Retina (tissue), 1 donor: ENCODE results near the gene USP24.
"Not testable (repeated sequence)": the region's sequence is repeated elsewhere in the genome, so short reads cannot be mapped to it uniquely, and the experiment has no call there.

Experiments used
- DNase-seq: peaks from one replicate; pipeline ENCODE4 v3.0.0-alpha.2; 2016

Gene USP24

DNA sequence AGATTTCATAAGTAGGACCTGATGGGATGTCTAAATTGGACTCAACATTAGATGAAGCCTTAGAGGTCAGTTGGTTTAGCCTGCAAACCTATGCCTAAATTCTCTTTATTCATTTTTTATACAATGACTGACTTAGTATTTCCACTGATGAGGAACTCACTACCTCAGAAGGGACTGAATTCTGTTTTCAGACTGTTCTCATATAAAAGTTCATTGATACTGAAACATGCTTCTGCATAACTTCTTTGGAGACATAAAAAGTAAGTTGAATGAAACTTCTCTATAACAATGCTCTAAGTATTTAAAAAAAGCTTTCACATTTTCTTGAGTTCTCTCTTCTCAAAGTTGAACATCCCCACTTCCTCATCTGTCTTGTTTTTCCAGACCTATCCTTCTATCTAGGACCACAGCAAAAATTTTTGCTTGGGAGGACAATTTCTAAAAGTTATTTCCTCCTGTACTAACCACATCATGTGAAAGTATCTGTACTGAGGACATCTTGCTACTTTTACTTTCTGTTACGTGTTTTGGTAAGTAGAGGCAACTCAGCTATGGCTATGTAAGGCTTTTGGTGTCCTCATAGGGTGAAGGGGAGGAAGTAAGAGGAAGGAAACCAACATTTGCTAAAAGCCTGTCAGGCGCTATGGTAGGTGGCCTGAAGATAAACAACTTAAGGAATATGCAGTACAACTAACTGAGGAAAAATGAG is 64.1 kb downstream of the USP24 start:
- no peak for DNase-seq

DNA sequence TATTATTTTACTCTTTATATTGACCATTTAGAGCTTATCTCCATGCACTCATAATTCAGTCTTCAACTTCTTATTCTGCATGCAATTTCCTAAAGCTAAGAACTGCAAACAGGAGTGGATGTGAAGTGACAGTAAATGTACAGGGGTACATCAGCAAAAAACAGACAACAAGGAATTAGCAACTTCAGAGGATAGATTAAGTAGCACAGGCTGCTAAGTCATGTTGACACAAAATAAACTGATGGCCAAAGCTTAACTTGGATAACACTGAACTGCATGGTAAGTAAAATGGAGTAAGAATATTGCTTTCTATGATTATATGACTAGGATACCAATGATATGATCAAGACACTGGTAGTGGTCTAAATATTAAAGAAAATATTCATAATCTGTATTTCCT is 66.5 kb downstream of the USP24 start:
- DNase-seq, result no peak

DNA sequence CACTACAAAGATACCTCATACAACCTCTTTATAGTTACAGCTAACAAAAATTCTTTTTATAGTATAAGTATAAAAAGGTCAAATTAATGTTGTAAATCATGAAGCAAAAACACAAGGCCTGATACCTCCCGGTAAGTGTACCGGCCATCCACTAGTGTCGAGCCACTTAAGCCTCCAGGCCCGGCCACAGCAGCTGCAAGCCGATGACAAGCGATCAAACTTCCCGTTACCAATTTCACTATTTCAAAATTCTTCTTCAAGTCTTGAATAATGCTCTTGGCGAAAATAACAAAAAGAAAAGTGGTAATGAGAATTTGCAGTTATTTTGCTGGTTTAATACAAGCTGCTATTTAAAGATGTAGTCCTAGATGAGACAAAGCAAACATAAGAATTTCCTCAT is 67.6 kb downstream of the USP24 start:
- DNase-seq, result no peak

DNA sequence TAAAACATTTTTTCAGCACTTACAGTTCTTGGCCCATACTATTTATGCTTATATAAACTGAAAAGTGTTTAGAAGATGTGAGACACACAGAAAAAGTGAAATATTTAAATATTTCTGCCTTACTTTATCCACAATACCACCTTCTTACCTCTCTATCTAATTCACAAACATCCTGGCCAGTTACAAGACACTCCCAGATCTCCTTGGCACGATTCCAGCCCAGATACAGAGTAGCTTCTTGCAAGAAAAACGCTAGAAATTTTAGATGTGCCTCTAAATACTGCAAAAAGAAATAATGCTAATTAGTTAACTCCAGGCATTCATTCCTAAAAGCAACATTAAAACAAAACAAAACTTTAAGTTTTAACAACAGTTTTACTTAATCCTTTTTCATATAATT is 68.4 kb downstream of the USP24 start:
- DNase-seq, result no peak

DNA sequence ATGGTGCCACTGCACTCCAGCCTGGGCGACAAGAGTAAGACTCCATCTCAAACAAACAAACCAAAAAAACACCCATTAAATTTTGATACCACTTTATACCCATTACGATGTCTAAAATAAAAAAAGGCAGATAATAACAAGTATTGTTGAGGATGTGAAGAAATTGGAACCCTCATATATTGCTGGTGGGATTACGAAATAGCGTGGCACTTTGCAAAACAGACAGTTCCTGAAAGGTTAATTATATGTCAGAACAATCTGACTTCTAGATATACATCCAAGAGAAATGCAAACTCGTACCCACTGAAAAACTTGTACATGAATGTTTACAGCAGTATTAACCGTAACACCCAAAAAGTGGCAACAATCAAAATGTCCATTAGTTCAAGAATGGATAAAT is 70.3 kb downstream of the USP24 start:
- no peak for DNase-seq

DNA sequence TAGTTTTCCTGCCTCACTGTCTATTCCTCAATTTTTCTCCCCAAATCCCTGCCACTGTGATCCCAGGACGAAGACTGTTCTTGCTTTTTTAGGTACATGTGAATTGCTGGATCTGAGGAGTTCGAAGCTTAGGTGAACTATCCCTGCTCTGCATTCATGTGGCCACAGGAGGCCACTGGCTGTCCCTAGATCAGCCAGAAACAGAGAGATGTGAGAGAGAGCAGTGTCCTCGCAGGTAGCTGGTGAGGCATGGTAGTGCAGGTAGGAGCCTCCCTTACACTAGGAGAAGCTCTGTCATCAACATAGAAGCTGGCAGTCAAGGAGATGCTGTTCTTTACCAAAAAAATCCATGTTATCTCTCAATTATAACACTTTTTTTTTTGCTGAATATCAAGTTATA is 71.5 kb downstream of the USP24 start:
- DNase-seq, result no peak

DNA sequence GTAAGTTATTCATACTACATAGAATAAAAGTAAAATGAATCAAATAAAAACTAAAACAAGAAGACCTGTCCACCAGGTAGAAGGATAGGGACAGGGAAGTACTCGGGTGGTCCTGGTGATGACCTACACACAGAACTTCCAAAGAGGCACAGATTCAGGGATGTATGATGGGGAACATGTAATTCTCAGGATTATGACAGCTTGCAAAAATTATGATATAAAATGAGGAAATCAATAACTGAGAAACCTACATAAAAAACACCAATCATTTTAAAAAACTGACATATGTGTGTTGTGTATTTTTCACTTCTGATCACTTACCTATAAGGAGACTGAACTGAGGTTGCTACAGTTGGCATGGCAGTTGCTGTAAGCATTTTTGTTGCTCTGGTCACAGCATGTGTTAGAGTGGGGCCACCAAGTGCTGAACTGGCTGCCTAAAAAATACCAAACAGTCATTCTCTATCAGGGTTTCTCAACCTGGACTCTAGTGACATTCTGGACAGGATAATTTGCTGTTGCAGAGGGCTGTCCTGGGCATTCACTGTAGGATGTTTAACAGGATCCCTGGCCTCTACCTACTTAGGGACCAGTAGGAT is 73.8 kb downstream of the USP24 start:
- DNase-seq, result no peak

DNA sequence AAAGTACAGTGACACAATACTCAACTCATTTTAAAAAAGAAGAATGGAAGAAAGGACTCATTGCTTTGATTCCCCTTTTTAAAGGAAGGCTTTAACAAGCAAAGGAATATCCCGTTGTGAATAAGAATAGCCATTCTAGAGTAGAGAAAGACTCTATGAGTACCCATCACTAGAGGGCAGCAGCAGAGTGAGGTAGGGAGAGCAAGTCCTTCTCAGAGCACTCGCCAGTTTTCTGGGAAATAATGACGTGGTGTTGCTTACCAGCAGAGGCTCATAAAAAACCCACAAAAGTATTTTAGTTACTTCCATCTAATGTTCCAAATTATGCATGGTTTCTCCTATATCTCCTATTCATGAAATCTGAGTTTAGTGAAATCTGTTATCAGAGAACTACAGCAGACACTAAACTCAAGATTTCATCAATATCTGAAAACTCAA is 74.6 kb downstream of the USP24 start:
- DNase-seq, result peak; percentile 44

DNA sequence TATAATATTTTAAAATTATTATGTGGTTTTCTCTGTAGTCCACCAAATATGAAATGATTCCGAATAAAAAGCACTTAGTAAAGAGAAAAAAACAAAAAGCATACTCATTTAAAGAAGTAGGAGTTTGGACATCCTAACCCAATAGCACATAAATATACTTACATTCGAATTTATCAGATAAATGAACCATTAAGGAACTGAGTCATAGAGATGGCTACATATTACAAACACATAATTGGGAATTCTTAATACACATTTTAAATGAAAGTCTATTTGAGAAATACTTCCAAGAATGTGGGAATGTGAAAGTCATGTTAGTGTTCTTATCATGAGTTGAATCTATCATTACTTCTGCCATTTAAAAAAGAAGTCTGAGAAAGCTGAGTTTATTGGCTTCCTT is 75.0 kb downstream of the USP24 start:
- DNase-seq, result no peak

DNA sequence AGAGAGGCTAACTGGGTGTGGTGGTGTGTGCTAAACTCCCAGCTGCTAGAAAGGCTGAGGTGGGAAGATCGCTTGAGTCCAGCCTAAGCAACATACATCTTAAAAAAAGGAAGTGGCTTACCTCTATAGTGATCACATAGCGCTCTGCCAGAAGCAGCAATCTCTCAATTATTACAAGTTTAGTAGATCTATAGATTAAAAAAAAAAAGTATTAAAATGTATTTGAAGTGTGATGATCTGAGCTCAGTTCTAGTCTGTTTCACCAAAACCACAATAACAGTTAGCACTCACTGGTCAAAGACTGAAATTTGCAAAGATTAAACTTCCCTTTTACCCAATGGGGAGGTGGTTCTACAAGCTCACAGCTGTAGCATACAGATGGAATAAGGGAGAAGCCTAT is 76.3 kb downstream of the USP24 start:
- no peak for DNase-seq

DNA sequence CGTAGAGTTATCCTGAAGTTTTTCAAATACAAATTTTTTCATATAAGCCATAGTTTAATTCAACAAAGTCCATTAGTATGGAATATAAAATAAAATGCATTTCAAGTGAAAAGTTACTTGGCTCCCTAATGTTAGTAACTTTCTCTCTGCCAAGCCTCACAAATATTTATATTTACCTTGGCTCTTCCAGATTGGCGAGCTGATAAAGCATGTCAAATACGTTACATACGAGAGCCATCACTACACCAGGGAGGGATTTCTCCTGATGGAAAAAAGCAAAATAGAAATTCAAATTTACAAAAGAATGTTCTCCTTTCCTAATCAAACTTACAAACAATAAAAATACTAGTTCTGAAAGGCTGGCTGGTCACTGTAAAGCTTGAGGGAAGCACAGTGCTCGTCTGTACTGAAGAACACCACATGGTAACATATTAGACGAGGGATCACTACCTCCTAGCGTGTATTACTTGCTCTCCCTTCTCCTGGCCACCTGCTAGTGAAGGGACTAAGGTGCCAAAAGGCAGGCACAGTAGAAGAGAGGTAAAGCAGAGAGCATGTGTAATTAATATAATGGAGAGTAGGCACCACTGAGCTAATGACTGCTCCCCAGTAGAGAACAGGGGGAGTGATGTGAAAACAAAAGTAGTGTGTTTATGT is 80.9 kb downstream of the USP24 start:
- no peak for DNase-seq

DNA sequence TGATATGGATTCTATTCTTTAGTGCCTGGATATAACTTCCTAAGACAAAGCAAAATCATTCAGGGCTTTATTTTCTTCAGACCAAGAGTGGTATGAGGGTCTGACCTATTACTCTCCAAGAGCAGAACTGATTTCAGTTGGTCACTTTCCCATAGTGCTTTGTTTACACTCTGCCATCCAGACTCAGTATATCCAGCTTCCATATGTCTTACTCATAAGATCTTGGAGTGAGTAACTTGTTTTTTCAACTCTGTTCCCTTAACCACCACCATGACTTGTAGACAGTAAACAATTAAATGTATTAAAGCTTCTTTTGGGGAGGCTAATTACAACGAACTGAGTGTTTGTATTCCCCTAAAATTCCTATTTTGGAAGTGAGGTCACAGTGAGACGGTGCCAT is 83.4 kb downstream of the USP24 start:
- no peak for DNase-seq

DNA sequence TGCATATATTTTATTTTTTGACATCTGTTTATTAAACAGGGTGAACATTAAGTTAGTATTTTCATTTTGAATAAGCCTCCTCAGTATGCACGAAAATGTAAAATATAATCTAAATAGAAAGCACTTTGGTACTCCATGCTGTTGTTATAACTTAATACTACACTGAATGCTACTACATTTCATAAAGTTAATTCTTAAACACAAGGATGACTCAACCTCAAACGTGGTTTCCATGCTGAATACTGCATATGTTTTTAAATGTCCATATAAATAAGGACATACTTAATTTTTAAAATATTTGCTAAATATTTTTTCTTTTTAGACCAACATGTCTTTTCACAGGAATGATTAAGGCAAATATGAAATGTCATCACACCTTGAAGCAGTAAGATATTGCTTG is 83.9 kb downstream of the USP24 start:
- DNase-seq, result no peak

DNA sequence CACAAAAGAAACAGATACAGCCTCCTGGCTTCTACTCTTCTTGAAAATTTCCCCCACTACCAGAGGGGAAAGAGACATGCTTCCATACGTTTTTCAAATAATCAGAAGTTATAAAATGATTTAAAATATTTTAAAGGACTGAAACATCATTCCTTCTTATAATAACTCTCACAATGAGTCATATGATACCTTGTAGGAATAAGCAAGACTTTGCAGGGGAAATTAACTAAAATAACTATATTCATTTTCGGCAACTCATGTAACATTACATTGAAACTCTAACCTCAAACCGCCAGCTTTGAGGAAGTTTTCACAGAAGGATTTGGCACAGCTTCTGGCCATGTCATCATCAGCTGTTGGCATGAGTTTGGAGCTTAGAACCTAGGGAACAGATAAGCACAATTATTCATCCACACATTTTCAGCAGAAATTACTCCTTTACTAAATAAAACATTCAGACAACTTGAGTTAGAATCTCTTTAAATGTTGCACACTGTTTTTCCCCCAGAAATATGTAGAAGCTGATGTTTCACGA is 85.9 kb downstream of the USP24 start:
- DNase-seq, result no peak

DNA sequence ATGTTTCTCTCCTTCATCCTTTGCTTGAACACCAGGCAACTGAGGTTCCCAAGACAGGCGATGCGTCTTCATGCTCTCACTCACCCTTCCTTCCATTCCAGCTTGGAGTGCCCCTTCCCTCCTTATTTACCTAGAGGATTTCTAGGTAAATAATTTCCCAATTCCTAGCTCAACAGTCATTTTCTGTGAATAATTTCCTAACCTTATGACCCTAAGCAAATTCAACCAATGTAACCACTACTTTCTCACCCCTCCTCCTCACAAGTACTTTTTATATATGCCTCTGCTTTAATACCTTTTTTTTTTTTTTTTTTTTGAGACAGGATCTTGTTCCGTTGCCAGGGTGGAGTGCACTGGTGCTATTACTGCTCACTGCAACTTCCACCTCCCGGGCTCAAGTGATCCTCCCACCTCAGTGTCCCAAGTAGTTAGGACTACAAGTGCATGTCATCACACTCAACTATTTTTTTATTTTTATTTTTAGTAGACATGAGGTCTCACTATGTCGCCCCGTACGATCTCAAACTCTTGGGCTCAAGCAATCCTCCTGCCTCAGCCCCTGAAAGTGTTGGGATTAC is 86.7 kb downstream of the USP24 start:
- no peak for DNase-seq

DNA sequence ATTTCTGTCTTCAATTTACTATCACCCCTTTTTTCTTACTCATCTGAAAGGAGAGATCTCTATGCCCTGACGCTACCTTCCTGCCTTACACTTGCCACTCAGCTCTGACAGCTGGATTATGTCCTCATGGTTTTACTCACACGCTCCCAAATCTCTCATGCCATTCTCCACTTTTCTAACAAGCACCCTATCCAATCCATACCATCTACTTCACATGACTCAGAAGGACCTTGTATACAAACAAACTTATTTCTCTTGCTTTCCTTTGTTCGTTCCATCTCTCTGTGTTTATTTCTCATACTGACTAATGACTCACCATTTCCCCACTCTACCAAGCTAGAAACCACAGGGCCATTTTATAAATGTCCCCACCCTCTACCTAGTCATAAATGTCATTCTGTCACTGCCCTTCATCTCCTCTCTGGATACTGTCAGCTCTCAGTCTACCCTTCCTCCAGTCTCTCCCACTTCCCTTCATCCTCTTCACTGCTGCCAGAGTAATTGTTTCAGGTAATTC is 87.3 kb downstream of the USP24 start:
- no peak for DNase-seq

DNA sequence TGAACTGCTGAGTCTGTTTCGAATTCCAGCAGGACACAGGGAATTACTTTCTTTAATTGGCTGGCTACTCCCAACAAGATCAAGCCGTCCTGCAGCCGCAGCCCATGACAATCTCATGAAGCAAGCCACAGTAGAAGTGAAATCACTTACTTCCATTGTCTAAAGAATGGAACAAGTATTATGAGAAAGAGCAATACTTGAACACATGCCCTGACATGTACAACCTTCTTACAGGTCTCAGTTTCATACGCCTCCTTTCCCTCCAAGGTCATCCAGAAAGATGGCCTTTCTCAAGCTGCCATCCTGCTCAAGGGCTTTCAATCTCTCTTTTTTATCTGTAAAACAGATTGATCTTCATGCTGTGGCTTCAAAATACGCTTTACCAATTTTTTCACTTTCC is 90.7 kb downstream of the USP24 start:
- DNase-seq, result no peak

DNA sequence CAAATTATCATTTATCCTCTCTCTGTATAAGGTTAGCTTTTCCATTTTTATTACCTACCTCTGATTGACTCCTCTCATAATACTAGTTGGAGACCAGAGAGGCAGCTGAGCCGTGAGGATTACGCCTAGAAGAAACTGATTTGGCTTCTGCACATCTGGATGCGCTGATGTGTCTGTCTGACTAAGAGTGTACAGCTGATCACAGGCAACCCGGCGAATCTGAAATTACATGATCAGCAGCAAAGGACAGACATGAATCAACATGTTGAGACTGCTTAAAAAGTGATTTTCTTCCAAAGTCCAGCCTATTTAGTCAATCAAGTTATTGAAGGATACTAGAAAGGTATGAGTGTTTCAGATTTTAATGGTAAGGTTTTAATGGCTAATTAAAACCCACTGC is 94.6 kb downstream of the USP24 start:
- no peak for DNase-seq

DNA sequence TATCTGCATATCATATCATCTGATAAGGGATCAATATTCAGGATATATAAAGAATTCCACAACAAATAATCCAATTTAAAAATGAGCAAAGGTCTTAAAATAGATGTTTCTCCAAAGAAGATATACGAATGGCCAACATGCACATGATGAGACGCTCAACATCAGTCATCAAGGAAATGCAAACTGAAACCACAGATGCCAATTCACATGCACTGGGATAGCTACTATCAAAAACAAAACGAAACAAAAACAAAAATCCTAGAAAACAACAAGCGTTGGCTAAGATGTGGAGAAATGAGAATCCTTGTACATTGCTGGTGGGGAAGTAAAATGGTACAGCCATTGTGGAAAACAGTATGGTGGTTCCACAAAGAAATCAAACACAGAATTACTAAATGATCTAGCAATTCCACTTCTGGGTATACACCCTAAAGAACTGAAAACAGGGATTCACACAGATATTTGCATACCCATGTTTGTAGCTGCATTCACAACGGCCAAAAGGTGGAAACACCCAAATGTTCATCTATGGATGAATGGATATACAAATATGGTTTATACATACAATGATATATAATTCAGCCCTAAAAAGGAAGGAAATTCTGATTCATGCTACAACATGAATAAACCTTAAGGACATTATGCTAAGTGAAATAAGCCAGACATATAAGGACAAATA is 96.4 kb downstream of the USP24 start:
- DNase-seq, result no peak

DNA sequence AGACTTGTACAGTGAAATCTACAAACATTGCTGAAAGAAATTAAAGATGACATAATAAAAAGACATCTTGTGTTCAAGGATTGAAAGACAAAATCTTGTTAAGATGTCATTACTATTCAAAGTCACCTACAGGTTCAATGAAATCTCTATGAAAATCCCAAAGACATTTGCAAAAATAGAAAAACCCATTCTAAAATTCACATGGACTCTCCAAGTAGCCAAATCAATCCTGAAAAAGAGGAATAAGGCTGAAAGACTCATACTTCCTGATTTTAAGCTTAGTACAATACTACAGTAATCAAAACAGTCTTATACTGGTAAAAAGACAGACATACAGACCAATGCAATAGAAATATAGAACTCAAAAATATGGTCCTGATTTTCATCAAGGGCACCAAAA is 97.2 kb downstream of the USP24 start:
- no peak for DNase-seq

DNA sequence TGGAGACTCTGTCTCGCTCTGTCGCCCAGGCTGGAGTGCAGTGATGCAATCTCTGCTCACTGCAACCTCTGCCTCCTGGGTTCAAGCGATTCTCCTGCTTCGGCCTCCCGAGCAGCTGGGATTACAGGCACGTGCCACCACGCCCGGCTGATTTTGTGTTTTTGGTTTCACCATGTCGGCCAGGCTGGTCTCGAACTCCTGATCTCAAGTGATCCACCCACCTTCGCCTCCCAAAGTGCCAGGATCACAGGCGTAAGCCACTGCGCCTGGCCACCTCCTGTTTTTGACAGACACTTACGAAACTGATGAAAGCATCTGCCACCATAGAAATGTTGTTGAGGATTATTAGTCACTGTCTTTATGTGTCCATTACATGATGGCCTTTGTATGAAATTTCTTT is 106.2 kb downstream of the USP24 start:
- DNase-seq, result not testable (repeated sequence)

DNA sequence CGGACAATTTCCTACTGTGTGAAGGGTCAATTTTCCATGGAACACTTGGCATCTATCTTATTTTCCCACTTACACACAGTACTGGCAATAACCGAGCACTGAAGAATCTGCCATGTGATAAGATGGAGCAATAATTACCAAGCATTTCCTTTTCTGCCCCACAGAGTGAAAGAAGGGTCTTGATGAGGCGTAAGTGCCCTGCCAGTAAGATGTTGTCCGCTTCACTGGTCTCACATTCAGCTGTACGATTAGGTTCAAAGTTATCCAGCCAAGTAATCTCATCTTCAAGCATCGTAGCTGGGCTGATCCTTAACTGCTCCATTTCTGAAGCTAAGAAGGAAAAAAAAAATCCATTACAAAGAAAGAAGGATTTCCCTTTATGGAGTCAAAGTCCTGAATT is 108.1 kb downstream of the USP24 start:
- peak; percentile 69 for DNase-seq

DNA sequence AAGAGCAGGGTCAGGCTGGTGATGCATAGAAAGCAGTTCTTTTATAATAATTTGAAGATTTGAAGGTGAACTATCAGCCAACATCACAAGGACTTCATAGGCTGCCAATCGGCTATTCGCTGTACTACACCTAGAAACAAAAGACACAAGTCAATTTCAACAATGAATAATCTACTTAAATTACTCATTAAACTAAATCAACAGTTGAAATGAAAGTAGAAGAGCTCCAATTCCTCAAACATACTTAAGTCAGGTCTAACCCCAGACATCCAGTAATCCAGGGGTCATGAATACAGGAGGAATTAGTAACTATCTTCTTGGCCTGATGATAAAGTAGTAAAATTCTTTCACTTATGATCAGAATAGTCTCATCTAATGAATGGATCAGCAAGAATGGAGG is 111.3 kb downstream of the USP24 start:
- no peak for DNase-seq
